A673 (cell line): ENCODE measurements around the gene PIMREG.

Experiments
- CTCF ChIP-seq: fragments of 300-800, 200-600 bp; sonication (generic); conservative IDR thresholded peaks from 2 replicates; pipeline ENCODE4 v1.5.1; 2017; ENCODE audit warnings: low read depth, mild to moderate bottlenecking, antibody characterized with exemption, low read length, moderate library complexity, mixed read lengths
- EZH2 ChIP-seq: fragments of 200-600 bp; sonication (generic); IDR thresholded peaks from 2 replicates; pipeline ENCODE4 v1.6.1; 2017; ENCODE audit warnings: borderline replicate concordance, low read depth, mild to moderate bottlenecking, mixed read lengths, antibody characterized with exemption, low read length; ENCODE audit not compliant: poor library complexity, severe bottlenecking

- TF ChIP-seq CTCF = no peak
- TF ChIP-seq EZH2 = no peak
These were observed 9.2 kb downstream of the PIMREG start for GRCh38 chr17:6453279-6454024.
